Suprapubic skin (tissue), 4 donors: ENCODE results near the gene CEACAM1.
"Not testable (repeated sequence)": the region's sequence is repeated elsewhere in the genome, so short reads cannot be mapped to it uniquely, and the experiment has no call there.

Experiments
- CTCF ChIP-seq, 2 donors: fragments of 200-600 bp in 1 of 2; fragments of 450-650 bp in 1 of 2; sonication (generic) in 1 of 2; IDR thresholded peaks; one replicate each; pipeline ENCODE4 v1.5.1; 2016 to 2019; ENCODE audit warnings: antibody characterized with exemption in 2 of 2, mild to moderate bottlenecking in 1 of 2, moderate library complexity in 1 of 2
- POLR2A ChIP-seq, 2 donors: fragments of 450-650 bp; IDR thresholded peaks; one replicate each; pipeline ENCODE4 v1.6.1; 2017; ENCODE audit warnings: antibody characterized with exemption in 2 of 2, mild to moderate bottlenecking in 2 of 2, moderate library complexity in 2 of 2
- POLR2AphosphoS5 ChIP-seq, 3 donors: sonication (generic); formaldehyde crosslinking; IDR thresholded peaks; one replicate each; pipeline ENCODE4 v1.6.1; 2017; ENCODE audit warnings: antibody characterized with exemption in 3 of 3

GRCh38 chr19:42557386-42557871 lies 29.1 kb upstream of the CEACAM1 start:
- TF ChIP-seq POLR2A, CTCF, POLR2AphosphoS5 (IDR thresholded peaks at IDR 0.05): not testable (repeated sequence)
